Mammary epithelial cell (primary cell): Measurements from ENCODE around the gene GCFC2.

Experiments used
- EZH2 ChIP-seq: IDR thresholded peaks from 2 replicates; pipeline ENCODE4 v1.6.1; 2012; ENCODE audit warnings: low read length, inconsistent platforms, borderline replicate concordance
- TF ChIP-seq, protein P1 (sequence below), 2 donors: IDR thresholded peaks in 1 of 2; conservative IDR thresholded peaks in 1 of 2; 2 replicates each; pipeline ENCODE4 v1.5.1; 2011 to 2012; ENCODE audit warnings: inconsistent platforms in 2 of 2, low read length in 2 of 2, mild to moderate bottlenecking in 2 of 2, control low read depth in 1 of 2, low read depth in 1 of 2; ENCODE audit not compliant: insufficient read depth in 1 of 2; ENCODE audit errors: extremely low read depth in 1 of 2

DNA sequence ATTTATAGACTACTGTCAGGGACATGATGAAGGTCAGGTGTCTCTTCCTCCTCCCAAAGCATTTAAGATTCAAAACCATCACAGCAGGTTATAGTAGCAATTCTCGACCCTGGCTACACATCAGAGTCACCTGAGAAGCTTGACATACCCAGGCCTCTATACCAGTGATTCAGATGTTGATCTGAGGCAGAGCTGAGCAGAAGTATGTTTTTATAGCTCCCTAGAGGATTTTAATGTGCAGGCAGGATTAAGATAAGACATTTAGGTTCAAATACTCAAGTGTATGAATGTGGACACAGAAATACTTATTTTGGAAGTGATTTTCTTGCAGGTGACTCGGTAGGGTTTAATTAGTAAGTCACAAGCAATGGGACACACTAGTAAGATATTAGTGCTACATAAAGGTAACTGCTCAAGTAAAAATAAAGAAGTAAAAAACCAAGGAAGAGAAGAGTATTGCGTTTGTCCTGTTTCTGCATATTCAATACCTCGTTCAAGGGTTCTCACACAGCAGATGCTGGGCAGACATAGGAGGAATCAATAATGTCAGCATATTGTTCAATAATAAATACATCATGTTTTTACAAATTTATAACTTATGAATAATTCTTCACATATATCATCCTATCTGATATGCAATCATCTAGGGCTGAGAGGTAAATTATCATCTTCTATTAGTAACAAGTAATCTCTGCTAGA, 7.0 kb downstream of the GCFC2 start:
- TF ChIP-seq, protein P1, sequence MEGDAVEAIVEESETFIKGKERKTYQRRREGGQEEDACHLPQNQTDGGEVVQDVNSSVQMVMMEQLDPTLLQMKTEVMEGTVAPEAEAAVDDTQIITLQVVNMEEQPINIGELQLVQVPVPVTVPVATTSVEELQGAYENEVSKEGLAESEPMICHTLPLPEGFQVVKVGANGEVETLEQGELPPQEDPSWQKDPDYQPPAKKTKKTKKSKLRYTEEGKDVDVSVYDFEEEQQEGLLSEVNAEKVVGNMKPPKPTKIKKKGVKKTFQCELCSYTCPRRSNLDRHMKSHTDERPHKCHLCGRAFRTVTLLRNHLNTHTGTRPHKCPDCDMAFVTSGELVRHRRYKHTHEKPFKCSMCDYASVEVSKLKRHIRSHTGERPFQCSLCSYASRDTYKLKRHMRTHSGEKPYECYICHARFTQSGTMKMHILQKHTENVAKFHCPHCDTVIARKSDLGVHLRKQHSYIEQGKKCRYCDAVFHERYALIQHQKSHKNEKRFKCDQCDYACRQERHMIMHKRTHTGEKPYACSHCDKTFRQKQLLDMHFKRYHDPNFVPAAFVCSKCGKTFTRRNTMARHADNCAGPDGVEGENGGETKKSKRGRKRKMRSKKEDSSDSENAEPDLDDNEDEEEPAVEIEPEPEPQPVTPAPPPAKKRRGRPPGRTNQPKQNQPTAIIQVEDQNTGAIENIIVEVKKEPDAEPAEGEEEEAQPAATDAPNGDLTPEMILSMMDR (conservative IDR thresholded peaks at IDR 0.05 in 1 of 2, IDR thresholded peaks at IDR 0.05 in 1 of 2; ENCODE audit: extremely low read depth in 1 of 2, insufficient read depth in 1 of 2, low read depth in 1 of 2, low read length in 2 of 2): no peak
- TF ChIP-seq EZH2: no peak
